Spleen (tissue), 7 donors: ENCODE results near the gene DNAAF9.

Source experiments
- POLR2A ChIP-seq, 3 donors: fragments of 450-650 bp; IDR thresholded peaks; one replicate each; pipeline ENCODE4 v1.5.1; 2017; ENCODE audit warnings: antibody characterized with exemption in 3 of 3, mild to moderate bottlenecking in 1 of 3
- POLR2AphosphoS5 ChIP-seq, 3 donors: sonication (generic); formaldehyde crosslinking; IDR thresholded peaks; one replicate each; pipeline ENCODE4 v1.5.1; 2017; ENCODE audit warnings: antibody characterized with exemption in 3 of 3
- TF ChIP-seq, protein P1 (sequence below), 11 experiments: fragments of 200-600 bp in 7 of 11; fragments of 450-650 bp in 4 of 11; sonication (generic) in 4 of 11; IDR thresholded peaks in 8 of 11; conservative IDR thresholded peaks in 3 of 11; 1 replicate in 7 of 11; 2 replicates in 4 of 11; pipeline versions ENCODE4 v1.4.0 to v1.8.0; 2016 to 2021; ENCODE audit warnings: antibody characterized with exemption in 11 of 11, inconsistent platforms in 4 of 11, mild to moderate bottlenecking in 1 of 11
- donor health status: DM: no; HTN: no; CAD: no; lungs with moderate emphysema.
- donor health status: DM: no; HTN: no; CAD: no.
- donor health status: DM: no; HTN: no; CAD: no.

DNA sequence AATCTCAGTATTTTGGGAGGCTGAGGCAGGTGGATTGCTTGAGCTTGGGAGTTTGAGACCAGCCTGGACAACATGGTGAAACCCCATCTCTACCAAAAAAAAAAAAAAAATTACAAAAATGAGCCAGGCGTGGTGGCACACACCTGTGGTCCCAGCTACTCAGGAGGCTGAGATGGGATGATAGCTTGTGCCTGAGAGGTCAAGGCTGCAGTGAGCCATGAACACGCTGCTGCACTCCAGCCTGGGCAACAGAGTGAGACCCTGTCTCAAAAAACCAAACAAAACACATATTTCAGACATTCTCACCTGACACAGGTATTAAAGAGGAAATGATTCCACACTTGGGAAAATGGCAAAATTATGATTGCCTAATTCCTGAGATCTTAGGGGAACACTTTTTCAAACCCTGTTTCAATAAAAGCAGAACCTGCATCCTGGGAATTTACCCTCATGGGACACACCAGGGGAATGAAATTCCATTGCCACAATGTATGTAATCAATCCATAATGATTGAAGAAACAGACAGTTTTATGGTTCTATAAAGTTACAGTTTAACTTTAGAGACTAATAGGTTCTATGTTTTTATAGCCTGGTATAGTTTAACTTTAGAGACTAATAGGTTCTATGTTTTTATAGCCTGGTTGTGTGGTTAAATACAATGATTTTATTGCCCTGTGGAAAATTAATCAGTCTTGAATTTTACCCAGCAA, 29.6 kb upstream of the DNAAF9 start:
- TF ChIP-seq POLR2A (IDR thresholded peaks at IDR 0.05), result no peak
- no peak for TF ChIP-seq POLR2AphosphoS5 (IDR thresholded peaks at IDR 0.05)
- TF ChIP-seq, protein P1, sequence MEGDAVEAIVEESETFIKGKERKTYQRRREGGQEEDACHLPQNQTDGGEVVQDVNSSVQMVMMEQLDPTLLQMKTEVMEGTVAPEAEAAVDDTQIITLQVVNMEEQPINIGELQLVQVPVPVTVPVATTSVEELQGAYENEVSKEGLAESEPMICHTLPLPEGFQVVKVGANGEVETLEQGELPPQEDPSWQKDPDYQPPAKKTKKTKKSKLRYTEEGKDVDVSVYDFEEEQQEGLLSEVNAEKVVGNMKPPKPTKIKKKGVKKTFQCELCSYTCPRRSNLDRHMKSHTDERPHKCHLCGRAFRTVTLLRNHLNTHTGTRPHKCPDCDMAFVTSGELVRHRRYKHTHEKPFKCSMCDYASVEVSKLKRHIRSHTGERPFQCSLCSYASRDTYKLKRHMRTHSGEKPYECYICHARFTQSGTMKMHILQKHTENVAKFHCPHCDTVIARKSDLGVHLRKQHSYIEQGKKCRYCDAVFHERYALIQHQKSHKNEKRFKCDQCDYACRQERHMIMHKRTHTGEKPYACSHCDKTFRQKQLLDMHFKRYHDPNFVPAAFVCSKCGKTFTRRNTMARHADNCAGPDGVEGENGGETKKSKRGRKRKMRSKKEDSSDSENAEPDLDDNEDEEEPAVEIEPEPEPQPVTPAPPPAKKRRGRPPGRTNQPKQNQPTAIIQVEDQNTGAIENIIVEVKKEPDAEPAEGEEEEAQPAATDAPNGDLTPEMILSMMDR (IDR thresholded peaks at IDR 0.05 in 8 of 11, conservative IDR thresholded peaks at IDR 0.05 in 3 of 11), result no peak
